Activated T-cell treated with anti-CD3 and anti-CD28 coated beads, Interleukin-2, amount 50 U/mL, for 48 hours (primary cell): Measurements from ENCODE around the gene LRRC1.

Experiments
- DNase-seq, 2 experiments: peaks; one replicate each; pipeline ENCODE4 v3.0.0-alpha.2; 2020

Gene LRRC1

GRCh38 chr6:53896196-53896595, 101.4 kb downstream of the LRRC1 start:
- no peak for DNase-seq

GRCh38 chr6:53898026-53898795, 103.4 kb downstream of the LRRC1 start:
- no peak for DNase-seq

GRCh38 chr6:53899512-53899911, 104.7 kb downstream of the LRRC1 start:
- no peak for DNase-seq

GRCh38 chr6:53903357-53903756, 108.6 kb downstream of the LRRC1 start:
- DNase-seq, result no peak

- no peak for DNase-seq
Measured at GRCh38 chr6:53906103-53906502, 111.3 kb downstream of the LRRC1 start.

- no peak for DNase-seq
Measured at GRCh38 chr6:53906842-53907241, 112.0 kb downstream of the LRRC1 start.

- no peak for DNase-seq
Measured at GRCh38 chr6:53910834-53911233, 116.0 kb downstream of the LRRC1 start.

GRCh38 chr6:53912661-53913060, 117.9 kb downstream of the LRRC1 start:
- no peak for DNase-seq

GRCh38 chr6:53913286-53913685, 118.5 kb downstream of the LRRC1 start:
- DNase-seq, result no peak

GRCh38 chr6:53915026-53915691, 120.4 kb downstream of the LRRC1 start:
- DNase-seq, result no peak

GRCh38 chr6:53916804-53917463, 122.1 kb downstream of the LRRC1 start:
- no peak for DNase-seq

- no peak for DNase-seq
Measured at GRCh38 chr6:53917464-53917842, 122.6 kb downstream of the LRRC1 start.

GRCh38 chr6:53918854-53919510, 124.2 kb downstream of the LRRC1 start:
- no peak for DNase-seq

GRCh38 chr6:53919881-53920360, 125.1 kb downstream of the LRRC1 start:
- no peak for DNase-seq

- DNase-seq, result no peak
Measured at GRCh38 chr6:53920881-53921280, 126.1 kb downstream of the LRRC1 start.

GRCh38 chr6:53921639-53922038, 126.8 kb downstream of the LRRC1 start:
- no peak for DNase-seq

GRCh38 chr6:53922539-53922981, 127.8 kb downstream of the LRRC1 start:
- no peak for DNase-seq

- DNase-seq, result no peak
Measured at GRCh38 chr6:53924277-53924676, 129.5 kb downstream of the LRRC1 start.

GRCh38 chr6:53924821-53925422, 130.1 kb downstream of the LRRC1 start:
- DNase-seq, result no peak

GRCh38 chr6:53925891-53926290, 131.1 kb downstream of the LRRC1 start:
- DNase-seq, result no peak

GRCh38 chr6:53926505-53926904, 131.7 kb downstream of the LRRC1 start:
- DNase-seq, result no peak

- DNase-seq, result no peak
Measured at GRCh38 chr6:53928641-53929040, 133.8 kb downstream of the LRRC1 start.
